ENCODE measurements around the gene FLRT2.

The FLRT2 gene

GRCh38 chr14:85634205-85634604 lies 104.3 kb downstream of the FLRT2 start:
- peak; percentile 5 for DNase-seq (ENCODE audit: low read depth)
- TF ChIP-seq CTCF (conservative IDR thresholded peaks at IDR 0.05; ENCODE audit: control insufficient read depth, insufficient read depth, low read depth, low read length), result no peak
- H3K4me3 ChIP-seq (ENCODE audit: control insufficient read depth, low read depth, low read length), result no peak overlapping the region

GRCh38 chr14:85644211-85644610 lies 114.3 kb downstream of the FLRT2 start:
- TF ChIP-seq CTCF (conservative IDR thresholded peaks at IDR 0.05; ENCODE audit: control insufficient read depth, insufficient read depth, low read depth, low read length), result no peak
- no peak overlapping the region for H3K4me3 ChIP-seq (ENCODE audit: control insufficient read depth, low read depth, low read length)
- DNase-seq (ENCODE audit: low read depth), result no peak

- DNase-seq (ENCODE audit: low read depth), result no peak
- no peak overlapping the region for H3K4me3 ChIP-seq (ENCODE audit: control insufficient read depth, low read depth, low read length)
- TF ChIP-seq CTCF (conservative IDR thresholded peaks at IDR 0.05; ENCODE audit: control insufficient read depth, insufficient read depth, low read depth, low read length), result no peak
Measured at GRCh38 chr14:85653029-85653428, 123.1 kb downstream of the FLRT2 start.

GRCh38 chr14:85660243-85660922 lies 130.4 kb downstream of the FLRT2 start:
- no peak overlapping the region for H3K4me3 ChIP-seq (ENCODE audit: control insufficient read depth, low read depth, low read length)
- no peak for DNase-seq (ENCODE audit: low read depth)
- TF ChIP-seq CTCF (conservative IDR thresholded peaks at IDR 0.05; ENCODE audit: control insufficient read depth, insufficient read depth, low read depth, low read length), result no peak

GRCh38 chr14:85662096-85662495 lies 132.2 kb downstream of the FLRT2 start:
- TF ChIP-seq CTCF (conservative IDR thresholded peaks at IDR 0.05; ENCODE audit: control insufficient read depth, insufficient read depth, low read depth, low read length), result no peak
- no peak for DNase-seq (ENCODE audit: low read depth)
- H3K4me3 ChIP-seq (ENCODE audit: control insufficient read depth, low read depth, low read length), result no peak overlapping the region

GRCh38 chr14:85663256-85663655 lies 133.3 kb downstream of the FLRT2 start:
- no peak for TF ChIP-seq CTCF (conservative IDR thresholded peaks at IDR 0.05; ENCODE audit: control insufficient read depth, insufficient read depth, low read depth, low read length)
- no peak for DNase-seq (ENCODE audit: low read depth)
- no peak overlapping the region for H3K4me3 ChIP-seq (ENCODE audit: control insufficient read depth, low read depth, low read length)

GRCh38 chr14:85663667-85664066 lies 133.7 kb downstream of the FLRT2 start:
- no peak for TF ChIP-seq CTCF (conservative IDR thresholded peaks at IDR 0.05; ENCODE audit: control insufficient read depth, insufficient read depth, low read depth, low read length)
- no peak for DNase-seq (ENCODE audit: low read depth)
- H3K4me3 ChIP-seq (ENCODE audit: control insufficient read depth, low read depth, low read length), result no peak overlapping the region
